ENCODE measurements around the gene LRRC39.

Gene LRRC39

DNA sequence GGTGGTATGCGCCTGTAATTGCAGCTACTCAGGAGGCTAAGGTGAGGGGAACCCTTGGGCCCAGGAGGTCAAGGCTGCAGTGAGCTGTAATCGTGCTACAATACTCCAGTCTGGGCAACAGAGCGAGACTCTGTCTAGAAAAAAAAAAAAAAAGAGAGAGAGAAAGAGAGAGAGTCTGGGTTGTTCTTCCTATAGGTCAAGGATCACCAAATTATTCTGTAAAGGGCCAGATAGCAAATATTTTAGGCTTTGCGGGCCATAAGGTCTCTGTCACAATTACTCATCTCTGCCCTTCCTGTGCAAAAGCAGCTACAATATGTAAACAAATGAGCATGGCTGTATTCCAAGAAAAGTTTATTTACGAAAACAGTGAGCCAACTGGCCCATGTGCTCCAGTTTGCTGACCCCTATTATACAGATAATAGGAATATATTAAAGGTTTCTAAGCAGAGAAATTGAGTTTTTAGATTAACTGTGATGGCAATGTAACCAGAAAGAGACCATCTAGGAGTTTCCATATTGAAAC is 47.4 kb downstream of the LRRC39 start:
- DNase-seq (ENCODE audit: extremely low spot score), result no peak
- ChIA-PET POLR2A (no interaction called here), CTCF (interaction anchor here (1.0 kb wide), 1 partner anchor 122 kb away, joined by 3 read pairs; no protein-coding TSS in a partner anchor)
- TF ChIP-seq, protein P1, sequence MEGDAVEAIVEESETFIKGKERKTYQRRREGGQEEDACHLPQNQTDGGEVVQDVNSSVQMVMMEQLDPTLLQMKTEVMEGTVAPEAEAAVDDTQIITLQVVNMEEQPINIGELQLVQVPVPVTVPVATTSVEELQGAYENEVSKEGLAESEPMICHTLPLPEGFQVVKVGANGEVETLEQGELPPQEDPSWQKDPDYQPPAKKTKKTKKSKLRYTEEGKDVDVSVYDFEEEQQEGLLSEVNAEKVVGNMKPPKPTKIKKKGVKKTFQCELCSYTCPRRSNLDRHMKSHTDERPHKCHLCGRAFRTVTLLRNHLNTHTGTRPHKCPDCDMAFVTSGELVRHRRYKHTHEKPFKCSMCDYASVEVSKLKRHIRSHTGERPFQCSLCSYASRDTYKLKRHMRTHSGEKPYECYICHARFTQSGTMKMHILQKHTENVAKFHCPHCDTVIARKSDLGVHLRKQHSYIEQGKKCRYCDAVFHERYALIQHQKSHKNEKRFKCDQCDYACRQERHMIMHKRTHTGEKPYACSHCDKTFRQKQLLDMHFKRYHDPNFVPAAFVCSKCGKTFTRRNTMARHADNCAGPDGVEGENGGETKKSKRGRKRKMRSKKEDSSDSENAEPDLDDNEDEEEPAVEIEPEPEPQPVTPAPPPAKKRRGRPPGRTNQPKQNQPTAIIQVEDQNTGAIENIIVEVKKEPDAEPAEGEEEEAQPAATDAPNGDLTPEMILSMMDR (IDR thresholded peaks at IDR 0.05; ENCODE audit: control extremely low read depth, extremely low read depth, low read depth, missing control alignments), result no peak

DNA sequence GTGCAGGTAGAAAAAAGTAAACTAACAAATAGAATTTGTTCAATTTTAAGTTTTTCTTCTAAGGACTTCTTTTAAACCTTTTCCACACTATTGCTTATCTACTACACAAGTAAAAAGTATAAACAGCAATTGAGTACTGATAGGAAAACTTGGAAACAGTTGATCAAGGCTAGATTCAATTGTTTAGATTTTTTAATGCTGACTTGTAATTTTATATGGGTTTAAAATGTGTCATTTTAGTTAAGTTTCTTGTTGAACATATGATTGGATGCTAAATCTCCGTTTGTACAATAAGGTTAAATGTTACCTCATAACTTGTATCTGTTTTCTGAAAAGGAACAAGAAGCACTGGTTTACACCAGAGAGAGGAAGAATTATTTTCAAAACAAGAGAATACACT is 50.8 kb downstream of the LRRC39 start:
- POLR2A ChIA-PET, result no interaction called here
- CTCF ChIA-PET, result interaction anchor here (1.9 kb wide), 1 partner anchor 11 kb away, joined by 5 read pairs; no protein-coding TSS in a partner anchor
- TF ChIP-seq, protein P1 (IDR thresholded peaks at IDR 0.05; ENCODE audit: control extremely low read depth, extremely low read depth, low read depth, missing control alignments), result no peak
- DNase-seq (ENCODE audit: extremely low spot score), result no peak

DNA sequence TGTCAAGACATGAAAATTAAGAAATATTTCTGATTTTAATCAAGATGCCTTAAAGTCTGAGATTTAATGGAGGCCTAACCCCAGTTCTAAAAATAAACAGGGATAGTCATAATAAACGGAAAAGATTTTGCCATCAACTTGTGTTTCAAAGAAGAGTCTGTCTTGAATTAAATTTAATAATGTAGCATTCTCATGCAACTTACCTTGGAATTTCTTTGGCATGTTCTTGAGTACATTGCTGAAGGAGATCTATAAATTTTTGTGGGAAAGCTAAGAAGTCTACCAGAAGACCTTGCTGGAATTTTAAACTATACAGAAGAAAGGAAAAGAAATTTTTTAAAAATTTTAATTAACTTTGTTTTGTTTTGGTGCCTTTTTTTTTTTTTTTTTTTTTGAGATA is 55.9 kb downstream of the LRRC39 start:
- no peak for DNase-seq (ENCODE audit: extremely low spot score)
- POLR2A ChIA-PET, result no interaction called here
- CTCF ChIA-PET, result no interaction called here
- TF ChIP-seq, protein P1 (IDR thresholded peaks at IDR 0.05; ENCODE audit: control extremely low read depth, extremely low read depth, low read depth, missing control alignments), result no peak

DNA sequence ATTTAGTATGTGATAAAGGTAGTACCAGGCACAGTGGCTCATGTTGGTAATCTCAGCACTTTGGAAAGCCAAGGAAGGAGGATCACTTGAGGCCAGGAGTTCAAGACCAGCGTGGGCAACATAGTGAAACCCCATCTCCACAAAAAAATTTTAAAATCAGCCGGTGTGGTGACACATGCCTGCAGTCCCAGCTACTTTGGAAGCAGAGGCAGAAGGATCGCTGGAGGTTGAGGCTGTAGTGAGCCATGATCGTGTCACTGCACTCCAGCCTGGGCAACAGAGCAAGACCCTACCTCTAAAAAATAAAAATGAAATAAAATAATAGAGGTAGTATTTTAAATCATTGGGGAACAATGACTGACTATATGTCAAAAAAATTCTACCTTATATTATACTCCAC is 62.5 kb downstream of the LRRC39 start:
- ChIA-PET POLR2A (no interaction called here), CTCF (interaction anchor here (0.8 to 1.2 kb wide), 3 partner anchors 13 to 24 kb away, joined by 3 to 5 read pairs (median 3); no protein-coding TSS in a partner anchor)
- TF ChIP-seq, protein P1 (IDR thresholded peaks at IDR 0.05; ENCODE audit: control extremely low read depth, extremely low read depth, low read depth, missing control alignments), result no peak
- DNase-seq (ENCODE audit: extremely low spot score), result no peak

DNA sequence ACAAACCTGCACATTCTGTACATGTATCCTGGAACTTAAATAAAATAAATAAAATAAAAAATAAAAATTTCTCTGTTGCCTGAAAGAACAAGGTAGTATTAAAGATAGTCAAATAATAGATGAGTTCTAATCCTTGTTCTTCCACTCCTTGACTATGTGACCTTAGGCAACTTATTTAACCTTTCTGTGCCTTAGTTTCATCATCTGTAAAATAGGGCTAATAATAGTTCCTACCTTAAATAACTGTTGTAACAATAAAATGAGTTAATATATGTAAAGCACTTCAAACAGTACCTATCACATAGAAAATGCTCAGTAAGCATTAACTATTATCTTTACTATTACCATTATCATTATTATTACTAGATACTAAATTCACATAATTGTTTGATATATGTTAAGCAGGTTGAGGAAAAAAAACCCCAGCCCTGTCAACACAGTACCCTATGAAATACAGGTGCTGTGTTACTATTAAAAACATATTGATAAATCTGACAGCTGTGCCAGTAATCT is 68.4 kb downstream of the LRRC39 start:
- POLR2A ChIA-PET, result no interaction called here
- no peak for DNase-seq (ENCODE audit: extremely low spot score)
- TF ChIP-seq, protein P1 (IDR thresholded peaks at IDR 0.05; ENCODE audit: control extremely low read depth, extremely low read depth, low read depth, missing control alignments), result no peak
- CTCF ChIA-PET, result interaction anchor here (1.5 kb wide), 1 partner anchor 10 kb away, joined by 3 read pairs; no protein-coding TSS in a partner anchor

DNA sequence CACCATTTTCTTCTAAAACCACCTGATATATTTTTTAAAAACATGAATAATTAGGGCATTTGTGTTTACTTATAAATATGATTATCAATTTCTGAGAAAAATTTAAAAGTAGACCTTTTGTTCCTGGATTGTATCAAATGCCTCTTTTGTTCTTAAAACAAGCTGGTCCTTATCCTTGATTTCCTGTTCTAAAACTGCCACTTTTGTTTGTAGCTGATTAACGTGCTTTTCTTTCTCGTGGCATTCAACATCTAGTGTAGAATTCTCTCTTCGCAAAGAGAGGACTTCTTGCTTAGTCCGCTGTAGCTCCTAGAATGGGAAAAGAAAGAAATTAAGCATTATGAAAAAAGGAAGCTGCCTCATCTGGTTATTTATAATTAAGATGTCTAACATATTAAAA is 70.4 kb downstream of the LRRC39 start:
- CTCF ChIA-PET, result interaction anchor here (1.2 kb wide), 2 partner anchors 9 to 10 kb away, joined by 3 read pairs; no protein-coding TSS in a partner anchor
- TF ChIP-seq, protein P1 (IDR thresholded peaks at IDR 0.05; ENCODE audit: control extremely low read depth, extremely low read depth, low read depth, missing control alignments), result no peak
- POLR2A ChIA-PET, result no interaction called here
- DNase-seq (ENCODE audit: extremely low spot score), result no peak

Measured in GM10248 (cell line).